Endodermal cell (in vitro differentiated cells): Measurements from ENCODE around the gene DDX51. TPM values are rescaled to one million over a fixed set of nuclear protein-coding genes. Genes with fewer than 3 reads are reported as not detected.

Experiments used
- DNase-seq: peaks from one replicate; pipeline ENCODE4 v3.0.0-alpha.2; 2017
- H3K27ac ChIP-seq: 2 replicates; pipeline ENCODE4 v1.5.1; 2013; ENCODE audit warnings: mild to moderate bottlenecking, low read depth, low read length, moderate library complexity
- H3K27me3 ChIP-seq: 2 replicates; pipeline ENCODE4 v1.6.1; 2013; ENCODE audit warnings: mild to moderate bottlenecking, low read length, moderate library complexity; ENCODE audit not compliant: insufficient read depth, control insufficient read depth, poor library complexity, severe bottlenecking
- H3K36me3 ChIP-seq: 2 replicates; pipeline ENCODE4 v1.7.0; 2013; ENCODE audit warnings: mild to moderate bottlenecking, low read length, moderate library complexity; ENCODE audit not compliant: control insufficient read depth, insufficient read depth
- H3K4me1 ChIP-seq: one replicate; pipeline ENCODE4 v1.7.0; 2013; ENCODE audit warnings: low read length; ENCODE audit not compliant: control insufficient read depth, insufficient read depth
- H3K4me3 ChIP-seq: 2 replicates; pipeline ENCODE4 v1.5.1; 2013; ENCODE audit warnings: mild to moderate bottlenecking, low read length, moderate library complexity
- H3K9ac ChIP-seq: 2 replicates; pipeline ENCODE4 v1.6.1; 2013; ENCODE audit warnings: mild to moderate bottlenecking, low read length, moderate library complexity; ENCODE audit not compliant: poor library complexity, severe bottlenecking; ENCODE audit errors: extremely low read depth
- H3K9me3 ChIP-seq: 2 replicates; pipeline ENCODE4 v1.6.1; 2013; ENCODE audit warnings: mild to moderate bottlenecking, low read length, moderate library complexity; ENCODE audit not compliant: control insufficient read depth
- H3K27ac Mint-ChIP-seq: 2 replicates; pipeline ENCODE4 v1.8.0; 2020; ENCODE audit warnings: mixed read lengths
- H3K27me3 Mint-ChIP-seq: 2 replicates; pipeline ENCODE4 v1.8.0; 2021; ENCODE audit warnings: mild to moderate bottlenecking, mixed read lengths; ENCODE audit not compliant: insufficient read depth
- H3K36me3 Mint-ChIP-seq: 2 replicates; pipeline ENCODE4 v1.8.0; 2020; ENCODE audit warnings: low read depth, mixed read lengths
- H3K4me1 Mint-ChIP-seq: 2 replicates; pipeline ENCODE4 v1.8.0; 2020; ENCODE audit warnings: mixed read lengths
- H3K4me3 Mint-ChIP-seq: 2 replicates; pipeline ENCODE4 v1.8.0; 2020; ENCODE audit warnings: mild to moderate bottlenecking, moderate library complexity, mixed read lengths
- H3K9me3 Mint-ChIP-seq: 2 replicates; pipeline ENCODE4 v1.8.0; 2020; ENCODE audit warnings: mild to moderate bottlenecking, mixed read lengths
- CTCF ChIP-seq: fragments of 200-600 bp; sonication (generic); conservative IDR thresholded peaks from 2 replicates; pipeline ENCODE4 v1.5.0; 2021; ENCODE audit warnings: antibody characterized with exemption, mild to moderate bottlenecking
- WGBS, 2 experiments: methylation state at CpG; one replicate each; pipeline versions ENCODE4 v1.1.5 to v1.1.7; 2013; ENCODE audit warnings: missing lambda C conversion rate in 2 of 2, mixed read lengths in 1 of 2; ENCODE audit not compliant: insufficient coverage in 1 of 2, insufficient read length in 1 of 2; 5-methylcytosine and 5-hydroxymethylcytosine counted together
- total RNA-seq, 2 donors: library from RNA; stranded (reverse); fragmentation: NEBNext Ultra II Directional in 1 of 2; extraction: Animal tissue kit (Norgen Biotek cat#: 25700) in 1 of 2; gene quantifications; 2 replicates in 1 of 2; 3 replicates in 1 of 2; pipeline ENCODE4 v1.2.1, GENCODE V29; 2021

The DDX51 gene
- total RNA-seq, 2 donors from 2014 or later, result 31.5 to 33.8 TPM

- H3K9ac ChIP-seq, result no peak overlapping the region
- H3K4me1 ChIP-seq, result peaks cover 2% of the 10 kb centered on the region
- 92 to 95% methylated on average over 25 to 38 of the region's 38 CpGs for WGBS, 2 experiments
- no peak overlapping the region for H3K27ac Mint-ChIP-seq
- H3K4me1 Mint-ChIP-seq, result peaks cover 9% of the 10 kb centered on the region
- no peak overlapping the region for H3K27ac ChIP-seq
- H3K27me3 Mint-ChIP-seq, result peaks cover 17% of the 10 kb centered on the region
- no peak overlapping the region for H3K4me3 Mint-ChIP-seq
- H3K9me3 ChIP-seq, result no peaks in the 10 kb centered on the region
- no peak overlapping the region for H3K4me3 ChIP-seq
- H3K27me3 ChIP-seq, result no peaks in the 10 kb centered on the region
- no peaks in the 10 kb centered on the region for H3K9me3 Mint-ChIP-seq
- peaks cover 36% of the 10 kb centered on the region for H3K36me3 ChIP-seq
- DNase-seq, result no peak
- no peak for TF ChIP-seq CTCF
- H3K36me3 Mint-ChIP-seq, result peaks cover 33% of the 10 kb centered on the region
Measured at GRCh38 chr12:132140918-132141841, 2.9 kb downstream of the DDX51 start.

DNA sequence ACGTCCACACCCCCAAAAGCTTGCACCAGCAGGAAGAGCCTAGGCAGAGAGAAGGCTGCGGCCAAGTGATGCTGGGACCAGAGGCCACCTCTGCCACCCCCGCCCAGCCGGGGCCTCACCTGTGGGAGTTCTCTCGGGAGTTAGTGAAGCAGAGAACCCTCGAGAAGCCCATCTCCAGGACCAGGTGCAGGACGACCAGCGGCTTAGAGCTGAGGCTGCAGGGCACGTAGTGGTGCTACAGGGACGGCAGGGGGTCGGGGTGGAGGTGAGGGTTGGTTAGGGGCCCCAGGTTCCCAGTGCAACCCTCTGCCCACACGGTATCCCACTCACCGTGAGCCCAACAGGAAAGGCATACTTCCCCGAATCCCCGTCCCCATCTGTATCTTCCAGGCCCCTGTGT, 3.6 kb downstream of the DDX51 start:
- Mint-ChIP-seq H3K27ac (no peak overlapping the region), H3K36me3 (peaks cover 27% of the 10 kb centered on the region), H3K27me3 (peaks cover 17% of the 10 kb centered on the region), H3K4me3 (no peak overlapping the region), H3K4me1 (peaks cover 9% of the 10 kb centered on the region), H3K9me3 (no peaks in the 10 kb centered on the region)
- no peak for DNase-seq
- H3K36me3 ChIP-seq, result peaks cover 29% of the 10 kb centered on the region
- whole genome bisulfite sequencing, 2 experiments, result 92% methylated on average over 14 to 15 of the region's 15 CpGs
- TF ChIP-seq CTCF, result no peak
- no peak overlapping the region for H3K4me3 ChIP-seq
- H3K27me3 ChIP-seq, result no peaks in the 10 kb centered on the region
- no peaks in the 10 kb centered on the region for H3K9me3 ChIP-seq
- peaks cover 2% of the 10 kb centered on the region for H3K4me1 ChIP-seq
- no peak overlapping the region for H3K27ac ChIP-seq
- no peak overlapping the region for H3K9ac ChIP-seq

- no peak overlapping the region for H3K9ac ChIP-seq
- Mint-ChIP-seq H3K36me3 (peaks cover 27% of the 10 kb centered on the region), H3K27me3 (peaks cover 17% of the 10 kb centered on the region), H3K9me3 (no peaks in the 10 kb centered on the region), H3K4me3 (no peak overlapping the region), H3K4me1 (peaks cover 6% of the 10 kb centered on the region), H3K27ac (no peak overlapping the region)
- DNase-seq, result no peak
- TF ChIP-seq CTCF, result no peak
- H3K36me3 ChIP-seq, result peaks cover 29% of the 10 kb centered on the region
- H3K4me1 ChIP-seq, result no peaks in the 10 kb centered on the region
- WGBS, 2 experiments, result 96 to 97% methylated on average over 18 to 27 of the region's 27 CpGs
- H3K9me3 ChIP-seq, result no peaks in the 10 kb centered on the region
- H3K27ac ChIP-seq, result no peak overlapping the region
- H3K4me3 ChIP-seq, result no peak overlapping the region
- no peaks in the 10 kb centered on the region for H3K27me3 ChIP-seq
Measured at GRCh38 chr12:132139912-132140311, 4.2 kb downstream of the DDX51 start.
